KMS-11 (cell line): ENCODE data around the gene EML4.

Source experiments
- H2AFZ ChIP-seq: fragments of 200-600 bp; sonication (generic); 2 replicates; pipeline ENCODE4 v1.6.1; 2016; ENCODE audit warnings: antibody characterized with exemption, mixed run types, low read depth
- H3K27ac ChIP-seq: fragments of 200-600 bp; sonication (generic); 2 replicates; pipeline ENCODE4 v1.6.1; 2016; ENCODE audit warnings: mild to moderate bottlenecking, mixed run types
- H3K27me3 ChIP-seq: fragments of 200-600 bp; sonication (generic); 2 replicates; pipeline ENCODE4 v1.6.1; 2017; ENCODE audit warnings: mild to moderate bottlenecking, low read depth, mixed run types, moderate library complexity; ENCODE audit not compliant: insufficient read depth
- H3K36me3 ChIP-seq: fragments of 200-600 bp; sonication (generic); 2 replicates; pipeline ENCODE4 v1.6.1; 2017; ENCODE audit warnings: mild to moderate bottlenecking, mixed run types; ENCODE audit not compliant: insufficient read depth
- H3K4me1 ChIP-seq: fragments of 200-600 bp; sonication (generic); 2 replicates; pipeline ENCODE4 v1.6.1; 2016; ENCODE audit warnings: mild to moderate bottlenecking, low read depth, mixed run types; ENCODE audit not compliant: poor library complexity, severe bottlenecking
- H3K4me2 ChIP-seq: fragments of 200-600 bp; sonication (generic); 2 replicates; pipeline ENCODE4 v1.7.0; 2016; ENCODE audit warnings: mild to moderate bottlenecking, mixed run types
- H3K4me3 ChIP-seq: fragments of 200-600 bp; sonication (generic); IDR thresholded peaks from 2 replicates; pipeline ENCODE4 v1.6.1; 2017; ENCODE audit warnings: low read depth, low read length, mixed read lengths; ENCODE audit not compliant: insufficient read depth
- H3K79me2 ChIP-seq: fragments of 200-600 bp; sonication (generic); 2 replicates; pipeline ENCODE4 v1.6.1; 2016; ENCODE audit warnings: low read depth, mixed run types; ENCODE audit not compliant: insufficient read depth
- H3K9ac ChIP-seq: fragments of 200-600 bp; sonication (generic); 2 replicates; pipeline ENCODE4 v1.6.1; 2016; ENCODE audit warnings: mild to moderate bottlenecking, mixed run types
- H4K20me1 ChIP-seq: fragments of 200-600 bp; sonication (generic); 2 replicates; pipeline ENCODE4 v1.6.1; 2016; ENCODE audit warnings: mild to moderate bottlenecking, mixed run types; ENCODE audit not compliant: insufficient read depth
- CTCF ChIP-seq: fragments of 200-600 bp; sonication (generic); conservative IDR thresholded peaks from 2 replicates; pipeline ENCODE4 v1.6.1; 2017; ENCODE audit warnings: low read depth, mild to moderate bottlenecking, antibody characterized with exemption, low read length, moderate library complexity, mixed read lengths

Gene EML4

GRCh38 chr2:42216694-42217093, 47.5 kb downstream of the EML4 start:
- no peaks in the 10 kb centered on the region for H3K27me3 ChIP-seq
- no peak for TF ChIP-seq CTCF
- no peak overlapping the region for H3K27ac ChIP-seq
- H4K20me1 ChIP-seq = peaks cover 9% of the 10 kb centered on the region; the same call in 1 of the 2 replicates
- peaks cover 31% of the 10 kb centered on the region for H3K4me1 ChIP-seq
- H3K79me2 ChIP-seq = peaks cover 89% of the 10 kb centered on the region
- no peak overlapping the region for H3K9ac ChIP-seq
- H3K4me3 ChIP-seq = no peak overlapping the region
- H2AFZ ChIP-seq = no peak overlapping the region
- H3K4me2 ChIP-seq = peak overlapping the region; percentile 1; the same call in 1 of the 2 replicates
- no peaks in the 10 kb centered on the region; the same call in 1 of the 2 replicates for H3K36me3 ChIP-seq

- no peak overlapping the region for H3K9ac ChIP-seq
- H2AFZ ChIP-seq = no peak overlapping the region
- no peak overlapping the region for H3K4me3 ChIP-seq
- H3K4me1 ChIP-seq = peaks cover 33% of the 10 kb centered on the region
- H4K20me1 ChIP-seq = peaks cover 9% of the 10 kb centered on the region; the same call in 1 of the 2 replicates
- H3K79me2 ChIP-seq = peaks cover 86% of the 10 kb centered on the region
- H3K27me3 ChIP-seq = no peaks in the 10 kb centered on the region
- no peak overlapping the region for H3K27ac ChIP-seq
- no peak for TF ChIP-seq CTCF
- no peak overlapping the region for H3K4me2 ChIP-seq
- no peaks in the 10 kb centered on the region; the same call in 1 of the 2 replicates for H3K36me3 ChIP-seq
Observed at GRCh38 chr2:42217307-42217706, 48.2 kb downstream of the EML4 start.

GRCh38 chr2:42217914-42218313, 48.8 kb downstream of the EML4 start:
- no peak overlapping the region for H3K4me3 ChIP-seq
- peaks cover 36% of the 10 kb centered on the region for H3K4me1 ChIP-seq
- no peak for TF ChIP-seq CTCF
- peaks cover 9% of the 10 kb centered on the region for H4K20me1 ChIP-seq
- no peak overlapping the region for H3K4me2 ChIP-seq
- no peak overlapping the region for H2AFZ ChIP-seq
- H3K9ac ChIP-seq = no peak overlapping the region
- no peaks in the 10 kb centered on the region; the same call in 1 of the 2 replicates for H3K36me3 ChIP-seq
- H3K79me2 ChIP-seq = peaks cover 86% of the 10 kb centered on the region
- H3K27me3 ChIP-seq = no peaks in the 10 kb centered on the region
- no peak overlapping the region for H3K27ac ChIP-seq

- TF ChIP-seq CTCF = no peak
- no peak overlapping the region for H3K27ac ChIP-seq
- H3K36me3 ChIP-seq = no peaks in the 10 kb centered on the region; the same call in 1 of the 2 replicates
- no peak overlapping the region for H3K4me2 ChIP-seq
- H3K79me2 ChIP-seq = peaks cover 86% of the 10 kb centered on the region
- H3K4me1 ChIP-seq = peaks cover 36% of the 10 kb centered on the region
- no peak overlapping the region for H2AFZ ChIP-seq
- no peak overlapping the region for H3K9ac ChIP-seq
- H4K20me1 ChIP-seq = peaks cover 15% of the 10 kb centered on the region
- no peak overlapping the region for H3K4me3 ChIP-seq
- no peaks in the 10 kb centered on the region for H3K27me3 ChIP-seq
Observed at GRCh38 chr2:42218712-42219111, 49.6 kb downstream of the EML4 start.
